Activated naive CD4-positive, alpha-beta T cell (primary cell): ENCODE data around the gene LRRC74A.
A peak's percentile ranks its signal among the peaks of the same experiment; 100 is the strongest.

Experiments
- DNase-seq, 4 experiments: peaks; one replicate each; lab custom pipeline; 2025; lab: John Stamatoyannopoulos, UW

LRRC74A gene

DNA sequence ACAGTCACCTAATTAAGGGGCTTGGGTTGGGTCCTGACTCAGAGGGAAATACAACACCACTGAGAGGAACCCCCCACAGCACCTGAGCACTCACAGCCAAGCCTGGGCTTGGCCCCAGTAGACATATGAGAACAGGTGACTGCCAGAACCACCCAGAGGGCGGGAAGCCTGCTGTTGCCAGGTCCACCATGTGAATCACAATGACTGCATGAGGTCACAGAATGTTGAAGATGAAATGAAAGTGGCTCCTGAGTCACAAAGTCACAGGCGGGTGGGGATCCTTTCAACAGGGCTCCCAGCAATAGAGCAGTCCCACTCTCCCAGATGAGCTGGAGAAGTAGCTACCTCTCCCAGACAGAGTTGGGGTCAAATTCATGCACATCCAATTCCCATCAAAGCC, at the start of gene LRRC74A:
LRRC74A (plus strand) TSS at position 287 of the 400 bp plus-strand sequence. CDS start 290 bp downstream, outside the sequence.
- DNase-seq: no peak

DNA sequence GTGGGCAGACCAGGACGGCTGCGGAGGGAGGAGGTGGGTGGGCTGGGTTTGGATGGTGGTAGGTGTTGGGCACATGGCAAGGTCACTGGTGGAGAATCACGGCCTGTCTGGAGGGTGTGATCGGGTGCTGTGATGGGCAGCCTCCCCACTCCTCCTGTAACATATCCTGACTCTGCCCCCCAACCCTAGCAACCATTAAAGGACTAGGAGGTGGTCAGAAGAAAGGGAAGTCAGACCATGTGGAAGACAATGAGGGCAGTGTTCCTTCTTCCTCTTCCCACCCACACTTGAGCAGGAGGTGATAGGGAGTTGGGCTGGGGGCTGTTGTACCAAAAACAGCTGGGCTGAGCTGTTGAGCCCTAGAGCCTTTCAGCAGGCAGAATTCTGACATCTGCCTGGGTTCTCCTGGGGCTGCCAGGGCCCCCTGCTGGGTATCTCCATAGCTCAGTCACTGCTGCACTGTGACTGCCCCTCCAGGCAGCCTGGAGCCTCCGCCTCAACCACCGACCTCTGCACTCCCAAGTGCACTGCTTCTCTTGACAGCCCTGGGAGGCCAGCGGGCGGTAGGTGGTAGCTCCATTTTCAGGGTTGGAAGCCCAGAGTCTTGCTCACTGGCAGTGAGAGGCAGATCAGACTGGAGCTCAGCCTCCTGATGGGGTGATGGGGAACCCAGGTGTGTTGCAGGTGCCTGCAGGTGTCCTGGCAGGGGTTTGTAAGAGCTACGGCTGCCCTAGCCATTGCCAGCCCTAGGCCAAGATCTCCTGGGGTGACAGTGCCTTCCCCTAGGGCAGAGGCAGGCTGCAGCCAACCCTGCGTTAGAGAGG, 49.6 kb upstream of the LRRC74A start:
- DNase-seq: no peak

DNA sequence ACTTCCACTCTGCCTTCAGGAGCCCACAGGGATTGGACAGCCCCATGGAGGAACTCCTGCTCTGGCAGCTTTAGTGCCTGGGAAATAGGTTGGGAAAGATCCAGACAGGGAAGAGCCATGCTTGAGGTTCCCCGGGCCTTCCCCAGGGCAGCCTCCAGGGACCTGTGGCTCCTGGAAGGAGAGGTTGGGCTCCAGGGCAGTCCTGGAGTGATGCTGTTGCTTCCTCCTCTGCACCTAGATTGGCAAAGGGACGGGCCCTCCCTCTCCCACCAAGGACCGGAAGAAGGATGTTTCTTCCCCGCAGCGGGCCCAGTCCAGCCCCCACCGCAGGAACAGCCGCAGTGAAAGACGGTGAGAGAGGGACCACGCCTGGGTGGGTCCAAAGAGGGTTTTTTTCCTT, 48.5 kb upstream of the LRRC74A start:
- DNase-seq: no peak

DNA sequence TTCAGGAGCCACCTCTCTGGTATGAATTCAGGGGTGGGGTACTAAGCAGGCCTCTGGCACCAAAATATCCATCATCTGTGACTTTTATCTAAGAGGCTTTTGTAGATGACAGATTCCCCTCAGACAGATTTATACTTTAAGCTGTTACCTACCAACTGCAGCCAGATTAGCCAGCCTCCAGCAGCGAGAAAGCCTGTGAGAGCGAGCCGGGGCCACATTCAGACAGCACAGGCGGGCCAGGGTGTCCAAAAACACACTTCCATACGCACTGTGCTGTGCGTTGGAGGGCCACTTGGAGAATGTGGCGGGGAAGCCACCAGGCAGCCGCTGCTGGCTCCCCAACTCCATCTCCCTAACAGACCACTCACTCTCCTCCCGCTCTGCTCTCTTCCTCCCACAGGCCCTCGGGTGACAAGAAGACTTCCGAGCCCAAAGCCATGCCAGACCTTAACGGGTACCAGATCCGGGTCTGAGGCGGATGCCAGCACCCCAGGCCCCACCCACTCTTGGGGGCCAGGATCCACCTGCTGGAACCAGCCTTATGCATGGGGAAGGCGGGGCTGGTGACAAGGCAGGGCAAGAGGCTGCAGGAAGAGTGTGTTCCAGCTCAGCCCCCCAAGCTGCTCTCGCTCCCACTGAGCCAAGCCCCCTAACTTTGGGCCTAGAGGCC, 47.5 kb upstream of the LRRC74A start:
- no peak for DNase-seq

DNA sequence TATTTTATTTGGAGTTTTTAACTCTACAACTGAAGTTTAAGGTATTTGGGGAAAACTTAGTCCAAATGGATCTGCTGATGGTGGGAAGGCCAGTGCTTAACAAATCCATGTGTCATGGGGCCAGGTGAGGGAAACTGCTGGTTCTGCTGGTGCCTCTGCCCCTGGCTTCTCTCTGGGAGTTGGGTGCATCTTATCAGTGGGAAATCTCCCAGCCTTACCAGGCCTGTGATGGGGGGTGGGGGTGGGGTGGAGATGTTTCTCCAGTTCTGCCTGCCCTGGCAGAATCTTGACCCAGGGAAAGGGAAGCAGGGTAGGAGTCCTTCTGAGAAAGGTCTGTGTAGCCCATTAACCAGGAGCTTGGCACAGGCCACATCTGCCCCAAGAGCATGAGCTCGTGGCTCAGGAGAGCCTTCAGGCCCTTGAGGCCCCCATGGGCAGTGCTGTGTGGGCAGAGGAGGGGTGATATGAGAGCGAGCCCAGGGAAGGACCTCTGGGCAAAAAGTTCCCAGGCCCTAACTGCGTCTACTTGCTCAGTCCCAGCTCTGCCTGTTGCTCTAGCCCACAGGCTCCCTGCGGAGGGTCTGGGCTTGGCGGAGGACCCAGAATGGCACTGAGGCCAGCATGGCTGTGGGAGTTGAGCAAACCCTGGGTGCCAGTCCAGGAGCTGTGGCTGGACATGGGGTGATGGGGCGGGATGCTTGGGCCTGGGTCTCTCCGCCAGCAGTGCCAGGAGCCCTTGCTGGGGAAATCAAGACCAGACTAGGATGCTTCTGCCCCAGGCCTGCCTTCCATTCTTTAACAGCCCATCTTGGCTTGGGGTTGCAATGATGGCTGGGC, 46.8 kb upstream of the LRRC74A start:
- DNase-seq: no peak

DNA sequence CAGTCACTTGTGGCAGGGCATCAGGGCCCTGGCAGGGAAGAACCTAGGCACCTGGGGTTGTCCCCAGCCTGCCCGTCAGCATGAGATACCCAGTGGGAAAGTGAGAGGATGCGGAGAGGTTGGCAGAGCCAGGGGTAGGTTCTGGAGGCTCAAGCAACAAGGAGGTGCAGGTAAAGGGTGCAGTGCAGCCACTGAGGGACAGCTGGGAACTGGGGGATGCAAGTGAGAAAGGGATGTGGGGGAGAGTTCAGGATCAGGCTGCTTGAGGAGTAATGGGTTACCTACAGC, 46.2 kb upstream of the LRRC74A start:
- DNase-seq: no peak

DNA sequence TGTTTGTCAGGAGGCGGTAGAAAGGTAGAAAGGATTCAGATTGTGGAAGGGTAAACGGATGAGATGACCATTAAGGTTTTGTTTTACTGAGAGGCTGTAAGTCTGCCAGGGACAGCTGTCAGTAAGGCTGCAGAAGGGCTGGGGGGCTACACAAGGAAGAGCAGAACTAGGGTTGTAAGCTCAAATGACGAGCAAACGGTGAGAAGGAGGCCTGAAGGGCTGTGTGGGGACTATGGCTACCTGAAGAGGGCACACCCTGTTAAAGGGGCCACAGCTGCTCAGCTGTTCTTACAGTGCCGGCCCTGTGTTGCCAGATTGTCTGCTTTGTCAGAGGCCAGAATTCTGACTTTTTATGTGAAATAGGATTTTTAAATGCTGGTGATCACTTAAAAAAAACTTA, 45.8 kb upstream of the LRRC74A start:
- DNase-seq: no peak

DNA sequence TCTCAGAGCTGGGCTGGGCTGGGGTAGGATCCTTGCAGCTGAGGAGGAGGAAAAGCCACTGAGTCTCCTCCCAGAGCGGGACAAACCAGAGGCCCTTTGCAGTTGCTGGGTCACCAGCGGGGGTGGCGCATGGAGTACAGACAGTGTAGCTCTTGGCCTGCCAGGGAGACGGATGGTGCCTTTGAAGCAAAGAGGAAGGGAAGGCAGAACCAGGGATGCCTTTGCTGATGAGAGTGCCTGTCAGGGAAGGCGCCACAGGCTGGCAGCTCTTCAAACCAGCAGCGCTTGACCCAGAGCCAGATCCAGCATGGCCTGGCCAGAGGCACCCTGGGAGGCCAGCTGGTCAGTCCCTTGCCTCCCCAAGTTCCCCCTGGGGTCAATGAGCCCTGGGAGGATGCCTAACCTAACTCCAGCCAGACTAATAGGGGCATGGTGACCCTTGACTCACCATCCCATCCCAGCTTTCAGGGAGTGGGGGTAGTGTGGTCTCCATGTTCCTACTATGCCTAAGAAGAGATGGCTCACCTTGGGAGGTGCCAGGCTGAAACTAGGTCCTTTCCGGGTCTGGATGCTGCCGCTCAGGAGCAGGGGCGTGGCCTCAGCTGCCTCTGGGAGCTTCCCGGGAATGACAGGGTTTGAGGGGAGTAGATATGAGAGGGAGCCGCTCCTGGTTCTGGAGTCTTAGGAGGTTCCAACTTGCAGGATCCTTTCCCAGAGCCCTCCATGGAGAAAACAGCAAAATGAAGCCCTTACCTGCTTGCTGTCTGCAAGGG, 45.1 kb upstream of the LRRC74A start:
- no peak for DNase-seq

DNA sequence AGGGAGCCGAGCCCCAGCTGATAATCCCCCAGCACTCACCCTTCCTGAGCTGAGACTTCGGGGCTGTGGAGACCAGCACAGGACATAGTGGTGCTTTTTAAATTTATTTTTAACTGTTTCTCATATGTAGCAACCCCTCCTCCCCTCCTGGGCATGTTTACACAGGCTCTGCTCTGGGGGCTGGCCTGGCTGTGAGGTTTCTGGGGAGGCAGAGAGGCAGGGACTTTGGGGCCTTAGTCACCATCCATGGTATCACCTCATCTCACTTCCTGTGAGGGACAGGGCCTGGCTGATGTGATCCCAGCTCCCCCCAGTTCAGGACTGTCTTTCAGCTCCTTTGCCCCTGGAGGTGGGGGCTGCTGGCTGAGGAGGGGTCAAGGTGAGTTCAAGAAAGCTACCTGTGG, 44.6 kb upstream of the LRRC74A start:
- no peak for DNase-seq

DNA sequence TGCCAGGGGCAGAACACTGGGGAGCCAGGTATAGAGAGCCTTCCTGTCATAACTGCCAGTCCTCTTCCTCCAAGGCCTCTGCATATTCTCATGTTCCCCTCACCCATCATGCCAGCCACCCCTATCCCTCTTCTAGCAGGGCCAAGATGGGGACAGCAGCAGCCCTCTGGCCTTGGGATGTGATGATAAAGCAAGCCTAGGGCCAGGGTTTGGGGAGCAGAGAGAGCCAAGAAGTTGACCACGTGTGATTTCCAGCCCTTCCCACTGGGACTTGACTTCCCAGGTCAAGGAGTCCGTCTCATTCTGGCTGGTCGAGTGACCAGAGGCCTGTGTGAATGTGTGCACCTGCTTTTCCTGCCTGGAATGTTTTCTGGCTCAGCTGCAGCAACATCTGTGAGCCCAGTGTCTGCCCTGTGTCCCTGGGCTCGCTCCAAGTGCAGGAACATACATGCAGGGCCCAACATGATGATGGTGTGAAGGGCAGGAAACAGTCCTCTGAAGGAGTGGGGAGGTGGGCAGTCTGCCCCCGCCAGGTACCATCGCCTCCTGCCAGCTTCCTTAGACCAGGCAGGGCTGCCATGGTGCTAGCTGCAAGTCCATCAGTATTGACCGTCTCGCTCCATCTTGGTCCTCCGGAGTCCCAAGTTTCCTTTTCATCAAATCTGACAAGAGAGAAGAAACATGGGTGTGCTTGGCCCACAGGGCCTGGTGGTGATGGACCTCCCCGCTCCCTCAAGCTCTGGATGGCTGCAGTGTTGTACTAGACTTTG, 43.9 kb upstream of the LRRC74A start:
- no peak for DNase-seq

DNA sequence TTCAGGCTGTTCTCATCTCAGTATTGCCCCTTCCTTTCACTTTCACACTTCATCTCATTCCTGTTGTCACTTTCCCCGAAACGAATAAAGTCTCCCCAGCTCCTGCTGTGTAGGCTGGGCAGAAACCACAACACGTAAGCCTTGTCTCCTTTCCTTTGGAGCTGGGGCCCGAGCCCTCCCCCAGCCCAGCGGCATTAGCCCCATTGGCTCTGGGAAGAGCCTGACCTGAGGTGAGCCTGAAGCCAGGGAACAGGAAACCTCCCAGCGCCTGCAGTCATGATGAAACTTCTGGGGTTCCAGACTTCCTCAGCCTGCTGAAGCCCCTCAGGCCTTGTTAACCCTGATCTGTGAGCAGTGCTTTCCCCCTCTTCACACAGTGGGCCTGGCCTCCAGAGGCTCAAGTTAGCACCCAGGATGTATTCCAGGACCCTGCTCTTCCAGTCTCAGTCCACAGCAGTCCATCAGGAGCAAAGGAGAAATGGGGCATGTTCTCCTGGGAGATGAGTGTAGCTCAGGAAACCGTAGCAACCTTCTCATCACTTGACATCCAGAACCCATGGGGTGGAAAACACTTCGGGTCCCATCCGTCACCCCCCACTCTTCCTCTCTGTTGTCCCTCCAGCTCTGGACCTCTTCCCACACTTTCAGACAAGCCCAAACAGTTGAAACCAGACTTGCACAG, 43.2 kb upstream of the LRRC74A start:
- no peak for DNase-seq

DNA sequence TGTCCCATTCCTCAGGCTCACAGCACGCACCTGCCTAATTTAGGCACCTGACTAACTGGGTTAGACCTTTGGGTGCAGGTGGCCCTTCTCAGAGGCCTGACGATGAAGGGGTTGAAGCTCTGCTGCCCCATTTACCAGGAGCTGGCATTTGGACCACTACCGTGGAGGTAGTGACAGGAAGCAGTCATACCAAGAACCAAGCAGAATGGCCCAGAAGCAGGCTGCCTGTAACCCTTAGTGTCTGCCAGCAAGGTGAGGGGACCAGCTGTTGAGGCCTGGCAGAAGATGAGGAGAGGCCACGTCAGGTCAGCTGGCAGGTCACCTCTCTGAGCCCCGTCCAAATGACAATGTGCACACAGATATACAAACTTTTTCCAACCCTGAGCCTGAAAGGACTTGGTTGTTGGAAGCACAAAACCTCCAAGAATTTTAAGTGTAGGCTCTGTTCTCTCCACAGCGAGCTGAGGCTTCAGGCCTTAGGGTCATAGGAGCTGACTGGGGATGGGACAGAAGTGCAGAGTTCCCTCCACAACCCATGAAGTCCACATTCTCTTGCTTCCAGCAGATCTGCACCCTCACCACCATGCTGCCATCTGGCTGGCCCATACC, 41.8 kb upstream of the LRRC74A start:
- DNase-seq: no peak

DNA sequence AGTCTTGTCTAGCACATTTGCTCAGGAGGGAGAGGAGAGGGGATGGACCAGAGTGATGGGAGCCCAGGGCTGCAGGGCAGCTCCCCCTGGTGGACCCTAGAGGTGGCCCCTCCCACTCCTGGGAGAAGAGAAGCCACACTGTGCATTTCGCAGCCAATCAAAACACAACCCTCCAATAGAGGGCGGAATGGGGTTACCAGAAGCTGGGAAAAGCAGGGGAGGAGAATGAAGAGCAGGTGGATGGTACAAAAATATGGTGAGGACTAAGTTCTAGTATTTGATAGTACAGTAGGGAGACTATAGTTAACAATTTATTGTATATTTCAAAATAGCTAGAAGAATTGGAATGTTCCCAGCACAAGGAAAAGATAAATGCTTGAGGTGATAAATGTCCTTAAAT, 41.3 kb upstream of the LRRC74A start:
- DNase-seq: peak in 2 of 4 experiments; percentile 10 to 29

DNA sequence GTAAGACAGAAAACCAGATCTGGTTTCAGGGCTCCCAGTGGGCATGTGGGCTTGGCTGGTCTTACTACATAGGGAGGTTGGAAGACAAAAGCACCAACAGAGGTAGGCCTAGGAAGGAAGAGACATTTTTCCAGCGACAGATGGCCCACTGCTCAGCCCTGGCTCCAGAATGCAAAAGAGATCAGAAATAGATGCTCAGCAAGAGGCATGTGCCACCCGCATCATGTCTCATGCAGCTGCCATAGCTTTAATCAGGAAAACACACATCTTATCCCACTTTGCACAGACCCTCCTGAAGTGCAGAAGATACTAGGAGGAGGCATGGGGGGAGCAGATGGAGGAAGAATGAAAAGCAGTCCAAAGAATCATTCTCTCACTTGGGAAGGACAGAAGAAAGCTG, 39.6 kb upstream of the LRRC74A start:
- DNase-seq: no peak

DNA sequence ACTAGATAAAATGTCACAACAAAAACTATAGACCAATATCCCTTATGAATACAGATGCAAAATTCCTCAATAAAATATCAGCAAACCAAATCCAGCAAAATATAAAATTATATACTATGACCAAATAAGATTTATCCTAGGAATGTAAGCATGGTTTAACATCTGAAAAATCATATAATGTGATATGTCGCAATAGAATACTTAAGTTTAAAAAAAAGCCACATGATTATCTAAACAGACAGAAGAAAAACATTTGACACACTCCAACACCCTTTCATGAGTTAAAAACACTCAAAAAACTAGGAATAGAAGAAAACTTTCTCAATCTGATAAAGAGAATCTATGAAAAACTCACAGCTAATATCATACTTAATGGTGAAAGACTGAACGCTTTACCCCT, 33.8 kb upstream of the LRRC74A start:
- DNase-seq: no peak

DNA sequence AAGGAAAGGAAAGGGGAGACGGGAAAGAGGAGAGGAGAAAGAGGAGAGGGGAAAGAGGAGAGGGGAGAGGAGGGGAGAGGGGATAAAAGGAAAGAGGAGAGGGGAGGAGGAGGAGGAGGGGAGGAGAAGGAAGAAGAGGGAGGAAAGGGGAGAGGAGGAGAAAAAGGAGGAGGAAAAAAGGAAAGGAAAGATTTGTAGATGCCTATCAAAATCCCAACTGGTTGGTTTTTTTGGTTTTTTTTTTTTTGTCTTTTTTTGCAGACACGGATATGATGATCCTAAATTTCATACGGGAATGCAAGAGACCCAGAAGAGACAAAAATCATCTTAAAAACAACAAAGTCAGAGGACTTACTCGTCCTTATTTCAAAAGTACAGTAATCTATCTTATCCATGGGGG, 32.9 kb upstream of the LRRC74A start:
- DNase-seq: no peak

DNA sequence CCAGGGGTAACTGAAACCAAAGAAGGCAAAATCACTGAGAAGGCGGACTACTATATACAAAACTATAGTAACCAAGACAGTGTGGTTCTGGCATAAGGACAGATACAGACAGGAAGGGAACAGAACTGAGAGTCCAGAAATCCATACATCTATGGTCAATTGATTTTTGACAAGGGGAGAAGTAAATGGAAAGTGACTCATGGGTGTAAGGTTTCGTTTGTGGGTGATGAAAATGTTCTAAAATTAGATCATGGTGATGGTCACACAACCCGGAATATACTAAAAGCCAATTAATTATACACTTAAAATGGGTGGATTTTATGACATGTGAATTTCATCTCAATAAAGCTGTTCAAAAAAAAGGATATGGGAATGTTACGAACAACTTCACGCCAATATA, 32.3 kb upstream of the LRRC74A start:
- DNase-seq: no peak

DNA sequence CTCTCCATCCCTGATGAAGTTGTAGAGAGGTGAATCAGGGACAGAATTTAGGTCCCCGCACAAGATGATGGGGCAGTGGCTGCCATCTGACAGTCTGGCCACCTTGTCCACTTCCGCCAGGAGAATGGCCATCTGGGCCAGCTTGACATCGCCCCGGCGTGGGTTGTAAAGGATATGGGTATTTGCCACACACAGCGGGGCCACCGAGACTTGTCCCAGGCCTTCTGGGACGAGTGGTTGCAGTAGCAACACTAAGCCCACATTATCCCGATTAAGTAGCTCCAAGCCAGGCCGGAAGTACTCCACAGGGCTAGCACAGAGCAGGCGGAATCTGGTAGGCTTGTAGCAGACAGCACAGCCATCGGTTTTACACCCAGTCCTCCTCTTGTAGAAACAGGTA, 19.8 kb upstream of the LRRC74A start:
- no peak for DNase-seq

DNA sequence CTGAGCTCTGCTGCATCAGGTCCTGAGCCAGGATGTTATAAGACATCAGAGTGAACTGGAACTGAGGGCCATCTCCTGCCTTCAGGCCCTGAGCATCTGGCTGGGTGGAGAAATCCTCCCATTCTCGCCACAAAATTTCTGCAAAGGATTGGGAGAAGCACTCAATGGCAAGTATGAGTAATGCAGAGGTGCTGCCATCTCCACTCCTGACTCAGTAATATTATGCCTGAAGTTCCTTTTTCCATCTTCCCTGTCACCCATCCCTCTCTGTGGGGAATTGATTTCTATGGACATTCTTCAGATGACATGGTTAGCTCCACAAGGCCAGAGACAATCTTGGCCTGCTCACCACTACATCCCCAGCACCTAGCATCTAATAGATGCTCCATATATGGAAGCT, 18.2 kb upstream of the LRRC74A start:
- DNase-seq: no peak

DNA sequence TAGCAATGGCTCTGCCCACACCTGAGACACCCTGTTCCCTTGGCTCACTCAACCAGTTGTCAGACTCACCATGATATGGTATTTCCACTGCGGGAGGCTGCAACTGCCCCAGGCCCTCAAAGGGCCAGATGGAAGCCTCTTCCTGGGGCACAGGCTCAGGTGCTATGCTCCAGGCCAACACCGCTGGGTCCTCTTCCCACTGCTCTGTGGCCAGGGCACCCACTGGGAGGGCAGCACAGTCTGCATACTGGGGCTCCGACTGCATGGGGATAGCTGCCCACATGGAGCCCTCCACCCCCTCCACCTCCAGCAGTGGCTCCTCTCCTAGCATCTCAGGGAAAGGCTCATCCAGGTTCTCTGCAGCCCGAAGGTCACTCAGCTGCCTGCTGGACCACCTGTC, 17.2 kb upstream of the LRRC74A start:
- no peak for DNase-seq
